Measurements from ENCODE around the gene ZP3.
"Not testable (repeated sequence)": the region's sequence is repeated elsewhere in the genome, so short reads cannot be mapped to it uniquely, and the experiment has no call there.

DNA sequence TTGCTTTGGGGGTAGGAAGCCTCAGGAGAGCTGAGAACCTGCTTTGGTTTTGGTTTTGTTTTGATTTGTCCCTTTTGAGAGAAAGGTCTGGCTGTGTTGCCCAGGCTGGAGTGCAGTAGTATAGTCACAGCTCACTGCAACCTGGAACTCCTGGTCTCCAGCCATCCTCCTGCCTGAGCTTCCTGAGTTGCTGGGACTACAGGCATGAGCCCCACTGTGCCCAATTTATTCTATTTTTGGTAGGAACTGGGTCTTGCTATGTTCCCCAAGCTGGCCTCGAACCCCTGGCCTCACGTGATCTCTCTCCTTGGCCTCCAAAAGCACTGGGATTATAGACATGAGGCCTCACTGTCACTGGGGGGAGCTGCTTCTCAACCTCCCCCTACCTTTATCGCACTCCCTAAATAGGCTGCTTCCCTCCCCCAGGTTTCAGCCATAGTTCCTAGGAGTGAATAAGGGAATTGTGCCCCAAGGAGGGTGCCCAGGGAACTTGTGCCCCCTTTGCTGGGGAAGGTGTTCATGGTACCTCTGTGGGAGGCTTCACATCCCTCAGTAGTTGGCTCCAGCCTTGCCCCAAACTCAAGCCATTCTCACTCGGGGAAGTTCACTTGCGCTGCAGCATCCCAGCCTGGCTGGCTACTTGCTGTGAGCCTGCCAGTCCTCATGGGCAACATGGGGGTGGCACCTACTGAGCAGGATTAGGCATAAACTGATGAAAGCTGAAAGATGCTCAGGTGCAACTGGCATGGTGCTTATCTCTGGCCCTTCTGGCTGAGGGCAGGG is 18.1 kb downstream of the ZP3 start:
- TF ChIP-seq, protein P1, sequence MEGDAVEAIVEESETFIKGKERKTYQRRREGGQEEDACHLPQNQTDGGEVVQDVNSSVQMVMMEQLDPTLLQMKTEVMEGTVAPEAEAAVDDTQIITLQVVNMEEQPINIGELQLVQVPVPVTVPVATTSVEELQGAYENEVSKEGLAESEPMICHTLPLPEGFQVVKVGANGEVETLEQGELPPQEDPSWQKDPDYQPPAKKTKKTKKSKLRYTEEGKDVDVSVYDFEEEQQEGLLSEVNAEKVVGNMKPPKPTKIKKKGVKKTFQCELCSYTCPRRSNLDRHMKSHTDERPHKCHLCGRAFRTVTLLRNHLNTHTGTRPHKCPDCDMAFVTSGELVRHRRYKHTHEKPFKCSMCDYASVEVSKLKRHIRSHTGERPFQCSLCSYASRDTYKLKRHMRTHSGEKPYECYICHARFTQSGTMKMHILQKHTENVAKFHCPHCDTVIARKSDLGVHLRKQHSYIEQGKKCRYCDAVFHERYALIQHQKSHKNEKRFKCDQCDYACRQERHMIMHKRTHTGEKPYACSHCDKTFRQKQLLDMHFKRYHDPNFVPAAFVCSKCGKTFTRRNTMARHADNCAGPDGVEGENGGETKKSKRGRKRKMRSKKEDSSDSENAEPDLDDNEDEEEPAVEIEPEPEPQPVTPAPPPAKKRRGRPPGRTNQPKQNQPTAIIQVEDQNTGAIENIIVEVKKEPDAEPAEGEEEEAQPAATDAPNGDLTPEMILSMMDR (IDR thresholded peaks at IDR 0.05), result not testable (repeated sequence)
- TF ChIP-seq POLR2A (IDR thresholded peaks at IDR 0.05), result not testable (repeated sequence)
